ENCODE measurements around the gene BTK.
A peak's percentile ranks its signal among the peaks of the same experiment; 100 is the strongest.

Gene BTK

GRCh38 chrX:101385795-101386541, at the start of gene BTK:
Gene BTK (minus strand): TSS chrX:101386191. CDS start chrX:101375284, 10,907 bp downstream.
- no peak for DNase-seq

GRCh38 chrX:101430457-101431078, 44.6 kb upstream of the BTK start:
- no peak for DNase-seq

GRCh38 chrX:101429934-101430333, 43.9 kb upstream of the BTK start:
- no peak for DNase-seq

GRCh38 chrX:101427954-101428353, 42.0 kb upstream of the BTK start:
- DNase-seq, result no peak

- no peak for DNase-seq
These were observed 33.5 kb upstream of the BTK start for GRCh38 chrX:101419489-101419888.

GRCh38 chrX:101417981-101418841, 32.2 kb upstream of the BTK start:
- no peak for DNase-seq

GRCh38 chrX:101417190-101417589, 31.2 kb upstream of the BTK start:
- DNase-seq, result no peak

- no peak for DNase-seq
These were observed 30.7 kb upstream of the BTK start for GRCh38 chrX:101416691-101417090.

- DNase-seq, result no peak
These were observed 29.5 kb upstream of the BTK start for GRCh38 chrX:101415180-101416145.

- no peak for DNase-seq
These were observed 26.0 kb upstream of the BTK start for GRCh38 chrX:101411984-101412383.

GRCh38 chrX:101410461-101410860, 24.5 kb upstream of the BTK start:
- no peak for DNase-seq

- DNase-seq, result no peak
These were observed 23.1 kb upstream of the BTK start for GRCh38 chrX:101409043-101409442.

- DNase-seq, result no peak
These were observed 22.5 kb upstream of the BTK start for GRCh38 chrX:101408532-101408841.

GRCh38 chrX:101407748-101408531, 21.9 kb upstream of the BTK start, which contains the start of the genes GLA and HNRNPH2:
Gene GLA (minus strand): TSS chrX:101407925. CDS start chrX:101407903, 22 bp downstream.
Gene HNRNPH2 (plus strand): TSS chrX:101408222. CDS start chrX:101411989, 3,767 bp downstream.
- DNase-seq, result peak; percentile 81

- DNase-seq, result no peak
These were observed 21.3 kb upstream of the BTK start for GRCh38 chrX:101407167-101407747.

- DNase-seq, result no peak
These were observed 13.8 kb upstream of the BTK start for GRCh38 chrX:101399825-101400224.

- DNase-seq, result no peak
These were observed 12.7 kb upstream of the BTK start for GRCh38 chrX:101398694-101399093.

GRCh38 chrX:101397779-101398178, 11.8 kb upstream of the BTK start:
- no peak for DNase-seq

GRCh38 chrX:101395789-101396188, 9.8 kb upstream of the BTK start:
- no peak for DNase-seq

GRCh38 chrX:101394372-101394771, 8.4 kb upstream of the BTK start:
- DNase-seq, result no peak

All from activated T-cell treated with anti-CD3 and anti-CD28 coated beads for 4 hours (primary cell).